A549 (cell line): ENCODE data around the gene CHRND. TPM values are rescaled to one million over a fixed set of nuclear protein-coding genes. Genes with fewer than 3 reads are reported as not detected.

Experiments used
- ATAC-seq, 2 experiments: fragments of 200-7000 bp in 1 of 2; fragments of >200 bp in 1 of 2; cut with Nextera tagmentation in 1 of 2; cut with Tn5 transposase in 1 of 2; 3 replicates each; pipeline versions ENCODE4 v1.8.0 to v1.9.1; 2018 to 2020; ENCODE audit warnings: mild to moderate bottlenecking in 1 of 2, moderate library complexity in 1 of 2
- CTCF ChIA-PET: fragments of 300-600 bp; sonication (Branson Sonifier 250); formaldehyde crosslinking; extraction: SDS; loops from one replicate; lab custom pipeline; 2021; ENCODE audit warnings: antibody characterized with exemption, inconsistent platforms; lab: Yijun Ruan, JAX
- POLR2A ChIA-PET: fragments of 350-600 bp; formaldehyde crosslinking; extraction: SDS; loops from one replicate; lab custom pipeline; 2021; ENCODE audit warnings: antibody characterized with exemption, inconsistent platforms; lab: Yijun Ruan, JAX
- DNase-seq, 2 experiments: peaks; one replicate each; pipeline versions ENCODE4 v3.0.0 to v3.0.0-alpha.2; 2011 to 2016; ENCODE audit warnings: low read depth in 1 of 2, low spot score in 1 of 2
- FAIRE-seq: peaks from 2 replicates; lab custom pipeline; 2011; peaks lifted over from hg19 to GRCh38; lab: Jason Lieb, UNC
- H3K27ac ChIP-seq, 2 experiments: fragments of >200 bp; sonication (Bioruptor Twin); formaldehyde crosslinking; 3 replicates each; pipeline ENCODE4 v1.5.1; 2016 to 2017
- H3K4me1 ChIP-seq: fragments of >200 bp; sonication (Bioruptor Twin); formaldehyde crosslinking; 3 replicates; pipeline ENCODE4 v1.6.1; 2016
- H3K4me2 ChIP-seq: fragments of >200 bp; sonication (Bioruptor Twin); formaldehyde crosslinking; 3 replicates; pipeline ENCODE4 v1.6.1; 2016
- H3K4me3 ChIP-seq: fragments of >200 bp; sonication (Bioruptor Twin); formaldehyde crosslinking; 3 replicates; pipeline ENCODE4 v1.5.1; 2016
- H3K9me3 ChIP-seq: fragments of >200 bp; sonication (Bioruptor Twin); formaldehyde crosslinking; 3 replicates; pipeline ENCODE4 v1.6.1; 2016
- CHD2 ChIP-seq: fragments of 150-350 bp; IDR thresholded peaks from 2 replicates; pipeline ENCODE4 v1.6.1; 2014; ENCODE audit warnings: low read length; ENCODE audit not compliant: partially characterized antibody
- EHMT2 ChIP-seq: fragments of 200-600 bp; sonication (generic); IDR thresholded peaks from 2 replicates; pipeline ENCODE4 v1.6.1; 2016; ENCODE audit warnings: antibody characterized with exemption, low read depth, mild to moderate bottlenecking, moderate library complexity
- EP300 ChIP-seq, 2 experiments: fragments of >200 bp; sonication (Bioruptor Twin); formaldehyde crosslinking; IDR thresholded peaks; 2 replicates in 1 of 2; 3 replicates in 1 of 2; pipeline ENCODE4 v1.6.1; 2016 to 2017
- FOSB ChIP-seq: fragments of 250-450 bp; sonication (Bioruptor Pico); IDR thresholded peaks from 2 replicates; pipeline ENCODE4 v1.5.0; 2020; ENCODE audit warnings: mild to moderate bottlenecking, moderate library complexity
- FOXS1 ChIP-seq: fragments of 250-450 bp; sonication (Bioruptor Pico); IDR thresholded peaks from 2 replicates; pipeline ENCODE4 v1.5.0; 2020; ENCODE audit warnings: mild to moderate bottlenecking, moderate library complexity
- GATA3 ChIP-seq: IDR thresholded peaks from 2 replicates; pipeline ENCODE4 v1.6.1; 2012; ENCODE audit warnings: borderline replicate concordance
- HOXA7 ChIP-seq: fragments of 250-450 bp; sonication (Bioruptor Pico); IDR thresholded peaks from 2 replicates; pipeline ENCODE4 v1.5.0; 2020; ENCODE audit warnings: mild to moderate bottlenecking, moderate library complexity
- HOXB5 ChIP-seq: fragments of 250-450 bp; sonication (Bioruptor Pico); IDR thresholded peaks from 2 replicates; pipeline ENCODE4 v1.5.0; 2020; ENCODE audit warnings: mild to moderate bottlenecking, moderate library complexity
- MAFK ChIP-seq: fragments of 450-650 bp; IDR thresholded peaks from 2 replicates; pipeline ENCODE4 v1.6.1; 2014; ENCODE audit not compliant: partially characterized antibody
- NFE2L2 ChIP-seq: fragments of 150-350 bp; conservative IDR thresholded peaks from 2 replicates; pipeline ENCODE4 v1.6.1; 2014; ENCODE audit warnings: low read length
- NR3C1 ChIP-seq: fragments of >200 bp; sonication (Bioruptor Twin); formaldehyde crosslinking; IDR thresholded peaks from 3 replicates; pipeline ENCODE4 v1.6.1; 2017
- POLR2A ChIP-seq: IDR thresholded peaks from 2 replicates; pipeline ENCODE4 v1.6.1; 2012; ENCODE audit warnings: mild to moderate bottlenecking, low read length
- POLR2AphosphoS2 ChIP-seq: conservative IDR thresholded peaks from 2 replicates; pipeline ENCODE4 v1.6.1; 2012; ENCODE audit warnings: low read length, improper control_type of control experiment, inconsistent platforms
- RAD21 ChIP-seq, 2 experiments: fragments of >200 bp in 1 of 2; sonication (Bioruptor Twin) in 1 of 2; formaldehyde crosslinking in 1 of 2; IDR thresholded peaks in 1 of 2; conservative IDR thresholded peaks in 1 of 2; 2 replicates in 1 of 2; 3 replicates in 1 of 2; pipeline ENCODE4 v1.6.1; 2012 to 2018; ENCODE audit warnings: inconsistent platforms in 1 of 2
- RARB ChIP-seq: fragments of 250-450 bp; sonication (Bioruptor Pico); IDR thresholded peaks from 2 replicates; pipeline ENCODE4 v1.8.0; 2021; ENCODE audit warnings: mild to moderate bottlenecking, moderate library complexity
- RFX5 ChIP-seq: fragments of 450-650 bp; IDR thresholded peaks from 2 replicates; pipeline ENCODE4 v1.7.1; 2014; ENCODE audit warnings: antibody characterized with exemption, mild to moderate bottlenecking, moderate library complexity
- SMC3 ChIP-seq: fragments of >200 bp; sonication (Bioruptor Twin); formaldehyde crosslinking; IDR thresholded peaks from 3 replicates; pipeline ENCODE4 v1.6.1; 2018; ENCODE audit warnings: inconsistent platforms
- ZC3H11A ChIP-seq: fragments of 450-650 bp; IDR thresholded peaks from 2 replicates; pipeline ENCODE4 v1.6.1; 2014; ENCODE audit warnings: antibody characterized with exemption, mild to moderate bottlenecking
- ZFP36 ChIP-seq: fragments of 450-650 bp; IDR thresholded peaks from 2 replicates; pipeline ENCODE4 v1.6.1; 2014; ENCODE audit warnings: borderline replicate concordance; ENCODE audit not compliant: partially characterized antibody
- WGBS: methylation state at CpG from one replicate; pipeline ENCODE4 v1.1.6; 2017; ENCODE audit errors: missing lambda C conversion rate; 5-methylcytosine and 5-hydroxymethylcytosine counted together
- polyA plus RNA-seq, 4 experiments: library from polyadenylated mRNA; depleted of rRNA in 3 of 4; stranded (reverse); fragments of >200 nt; fragmentation: RNase III in 1 of 4; extraction: RNeasy Plus Mini Kit Qiagen cat#74134 plus additional on column Dnase treatment in 1 of 4; gene quantifications; 2 replicates in 3 of 4; 3 replicates in 1 of 4; pipeline ENCODE4 v1.2.3, GENCODE V29; 2011 to 2017
- TF ChIP-seq, protein P1 (sequence below): IDR thresholded peaks from 2 replicates; pipeline ENCODE4 v1.6.1; 2012
- TF ChIP-seq, protein P2 (sequence below): fragments of >200 bp; sonication (Bioruptor Twin); formaldehyde crosslinking; IDR thresholded peaks from 2 replicates; pipeline ENCODE4 v1.6.1; 2016
- TF ChIP-seq, protein P3 (sequence below): fragments of 250-450 bp; sonication (Bioruptor Pico); IDR thresholded peaks from 2 replicates; pipeline ENCODE4 v1.5.0; 2021; ENCODE audit warnings: mild to moderate bottlenecking, moderate library complexity, borderline replicate concordance
- TF ChIP-seq, protein P4 (sequence below): IDR thresholded peaks from 2 replicates; pipeline ENCODE4 v1.6.1; 2012

The CHRND gene
- polyA plus RNA-seq, 2 of the 4 experiments (the other 2 are of a cell fraction) = not detected

DNA sequence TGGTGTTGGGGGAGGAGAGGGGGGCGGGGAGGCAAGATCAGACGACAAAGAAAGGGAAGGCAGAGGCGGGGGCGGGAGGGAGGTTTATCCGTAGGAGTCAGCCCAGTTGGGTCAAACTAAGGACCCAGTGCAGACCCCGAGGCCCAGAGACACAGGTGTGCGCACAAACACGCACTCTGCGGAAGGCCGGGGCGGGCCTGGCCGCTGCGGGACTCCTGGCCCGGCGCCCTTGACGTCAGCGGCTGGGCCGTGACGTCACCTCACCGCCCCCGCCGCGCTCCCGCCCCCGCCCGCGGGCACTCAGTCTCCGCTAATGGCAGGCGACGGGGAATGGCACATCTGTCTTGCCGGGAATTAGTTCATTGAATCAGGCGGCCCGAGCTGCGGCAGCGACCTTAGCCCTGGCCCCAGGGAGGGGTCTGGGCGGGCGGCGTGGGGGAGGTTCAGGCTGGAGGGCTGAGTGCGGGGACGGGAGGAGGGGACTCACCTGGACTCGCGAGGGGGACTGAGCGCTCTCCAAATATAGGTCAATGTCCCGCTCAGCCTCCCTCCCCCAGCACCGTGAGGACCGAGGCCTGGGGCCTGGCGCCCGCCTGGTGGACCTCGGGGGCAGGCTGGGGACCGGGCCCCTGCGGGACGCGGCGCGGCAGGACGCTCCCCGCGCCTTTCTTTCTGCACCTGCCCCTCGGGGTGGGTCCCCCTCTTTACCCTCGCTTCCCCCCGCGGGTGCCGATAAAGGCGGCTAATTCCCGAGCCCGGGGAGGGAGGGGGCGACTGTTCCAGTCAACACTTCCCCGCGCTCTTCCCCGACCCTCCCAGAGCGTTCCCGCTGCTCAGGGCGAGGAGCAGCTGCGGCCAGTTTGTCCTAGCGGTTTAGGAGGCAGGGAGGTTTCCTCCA is 22.8 kb upstream of the CHRND start:
- ATAC-seq (peak in 1 of 2 experiments; percentile 41; a peak in 3 of 6 replicates), DNase-seq (peak; percentile 28 to 46), FAIRE-seq (no peak)
- WGBS = 77% methylated on average over 39 of the region's 75 CpGs
- Histone ChIP-seq H3K4me2 (peak overlapping the region; percentile 97), H3K4me3 (peak overlapping the region; percentile 43), H3K27ac (peak overlapping the region; percentile 58 to 85), H3K9me3 (no peaks in the 10 kb centered on the region), H3K4me1 (peaks cover 24% of the 10 kb centered on the region)
- CTCF ChIA-PET = interaction anchor here (0.7 to 1.4 kb wide), 2 partner anchors 56 to 84 kb away, joined by 3 to 5 read pairs; no protein-coding TSS in a partner anchor
- TF ChIP-seq, protein P1, sequence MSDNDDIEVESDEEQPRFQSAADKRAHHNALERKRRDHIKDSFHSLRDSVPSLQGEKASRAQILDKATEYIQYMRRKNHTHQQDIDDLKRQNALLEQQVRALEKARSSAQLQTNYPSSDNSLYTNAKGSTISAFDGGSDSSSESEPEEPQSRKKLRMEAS = no peak
- no peak for TF ChIP-seq RARB
- no peak for TF ChIP-seq SMC3
- no peak for TF ChIP-seq RAD21 (conservative IDR thresholded peaks at IDR 0.05 in 1 of 2, IDR thresholded peaks at IDR 0.05 in 1 of 2)
- TF ChIP-seq FOXS1 (CRISPR knock-in tag) = no peak
- no peak for TF ChIP-seq ZC3H11A
- no peak for TF ChIP-seq GATA3
- TF ChIP-seq NR3C1 = no peak
- POLR2A ChIA-PET = no interaction called here

DNA sequence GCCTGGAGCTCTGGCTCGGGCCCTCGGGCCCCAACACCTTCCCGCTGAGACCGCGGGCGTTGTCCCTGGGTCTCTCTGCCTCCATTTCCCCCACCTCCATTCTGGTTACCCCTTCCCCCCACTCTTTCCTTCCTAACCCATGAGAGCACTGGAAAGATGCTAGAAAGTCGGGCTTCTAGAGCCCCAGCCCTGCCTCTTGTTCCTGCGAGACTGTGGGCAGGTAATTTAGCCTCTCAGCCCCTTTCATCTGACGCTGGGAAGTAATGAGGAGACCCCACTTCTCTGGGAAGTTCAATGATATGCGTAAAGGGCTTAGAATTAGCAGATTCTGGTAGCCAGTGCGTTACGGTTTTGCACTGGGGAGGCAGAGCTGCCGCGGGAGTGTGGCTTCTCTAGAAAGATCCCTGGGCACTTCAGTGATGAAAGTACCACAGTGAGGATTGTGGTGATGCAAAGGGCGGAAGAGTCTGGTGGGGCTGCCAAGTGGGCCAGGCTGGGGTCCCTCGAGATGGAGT is 22.1 kb upstream of the CHRND start:
- FAIRE-seq (no peak), ATAC-seq (no peak), DNase-seq (no peak)
- ChIA-PET CTCF (interaction anchor here (0.7 to 1.4 kb wide), 4 partner anchors 18 to 85 kb away, joined by 3 to 5 read pairs (median 4); no protein-coding TSS in a partner anchor), POLR2A (no interaction called here)
- TF ChIP-seq CHD2 = no peak
- TF ChIP-seq HOXB5 = no peak
- TF ChIP-seq NFE2L2 = no peak
- TF ChIP-seq EP300 (IDR thresholded peaks at IDR 0.05) = no peak
- Histone ChIP-seq H3K27ac (peak overlapping the region in 1 of 2 experiments; percentile 85; a peak in 2 of 6 replicates), H3K4me1 (peaks cover 24% of the 10 kb centered on the region), H3K9me3 (no peaks in the 10 kb centered on the region), H3K4me3 (no peak overlapping the region), H3K4me2 (no peak overlapping the region; the same call in 2 of the 3 replicates)
- 86% methylated on average over 16 of the region's 16 CpGs for WGBS

DNA sequence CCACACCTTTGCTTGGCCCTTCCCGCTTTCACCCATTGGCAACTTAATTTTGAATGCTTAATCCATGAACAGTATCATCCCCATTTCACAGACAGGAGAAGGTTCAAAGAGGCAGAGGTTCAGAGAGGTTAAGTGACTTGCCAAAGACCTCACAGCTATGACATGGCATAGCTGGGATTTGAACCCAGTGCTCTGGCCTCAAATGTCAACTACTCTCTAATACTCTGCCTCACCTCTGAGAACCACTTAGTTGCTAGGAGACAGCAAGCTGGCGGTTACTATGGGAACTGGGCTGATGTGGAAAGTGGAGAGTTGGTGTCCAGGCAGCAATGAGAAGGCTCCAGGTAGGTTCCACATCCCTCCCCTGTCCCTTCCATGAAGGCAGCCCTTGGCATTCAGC is 21.5 kb upstream of the CHRND start:
- 89% methylated on average over 2 of the region's 2 CpGs for WGBS
- no peak overlapping the region for H3K4me2 ChIP-seq
- TF ChIP-seq RFX5 = no peak
- TF ChIP-seq FOSB = no peak
- TF ChIP-seq, protein P2, sequence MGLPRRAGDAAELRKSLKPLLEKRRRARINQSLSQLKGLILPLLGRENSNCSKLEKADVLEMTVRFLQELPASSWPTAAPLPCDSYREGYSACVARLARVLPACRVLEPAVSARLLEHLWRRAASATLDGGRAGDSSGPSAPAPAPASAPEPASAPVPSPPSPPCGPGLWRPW = no peak
- TF ChIP-seq EP300 (IDR thresholded peaks at IDR 0.05) = no peak
- TF ChIP-seq ZFP36 = peak; percentile 15
- no peak for TF ChIP-seq RARB
- peak in 1 of 2 experiments; percentile 41 for DNase-seq
- H3K27ac ChIP-seq = no peak overlapping the region
- no peaks in the 10 kb centered on the region for H3K9me3 ChIP-seq
- CTCF ChIA-PET = interaction anchor here (0.7 to 1.4 kb wide), 3 partner anchors 17 to 57 kb away, joined by 3 to 5 read pairs (median 4); no protein-coding TSS in a partner anchor
- H3K4me1 ChIP-seq = peaks cover 24% of the 10 kb centered on the region
- H3K4me3 ChIP-seq = no peak overlapping the region
- no peak for ATAC-seq
- FAIRE-seq = no peak
- POLR2A ChIA-PET = no interaction called here

DNA sequence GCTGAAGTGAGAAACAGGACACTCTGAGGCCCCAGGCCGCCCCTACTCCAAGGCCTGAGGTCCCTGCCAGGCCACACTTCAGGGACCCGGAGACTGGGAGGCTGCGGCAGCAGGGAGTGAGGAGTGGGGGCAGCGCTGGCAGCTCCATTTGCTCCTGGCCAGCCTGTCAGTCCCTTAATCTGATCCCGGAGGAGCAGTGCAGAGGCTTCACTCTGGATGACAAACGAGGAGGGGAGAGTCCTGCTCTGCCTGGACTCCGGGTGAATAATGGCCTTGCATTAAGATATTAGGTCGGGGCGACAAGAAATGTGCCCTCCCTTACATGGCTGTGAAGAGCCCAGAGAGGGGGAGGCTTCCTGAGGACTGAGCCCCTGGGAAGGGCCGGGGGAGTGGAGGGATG is 20.1 kb upstream of the CHRND start:
- no peak overlapping the region for H3K4me2 ChIP-seq
- H3K27ac ChIP-seq = no peak overlapping the region
- 68% methylated on average over 6 of the region's 10 CpGs for WGBS
- TF ChIP-seq, protein P3, sequence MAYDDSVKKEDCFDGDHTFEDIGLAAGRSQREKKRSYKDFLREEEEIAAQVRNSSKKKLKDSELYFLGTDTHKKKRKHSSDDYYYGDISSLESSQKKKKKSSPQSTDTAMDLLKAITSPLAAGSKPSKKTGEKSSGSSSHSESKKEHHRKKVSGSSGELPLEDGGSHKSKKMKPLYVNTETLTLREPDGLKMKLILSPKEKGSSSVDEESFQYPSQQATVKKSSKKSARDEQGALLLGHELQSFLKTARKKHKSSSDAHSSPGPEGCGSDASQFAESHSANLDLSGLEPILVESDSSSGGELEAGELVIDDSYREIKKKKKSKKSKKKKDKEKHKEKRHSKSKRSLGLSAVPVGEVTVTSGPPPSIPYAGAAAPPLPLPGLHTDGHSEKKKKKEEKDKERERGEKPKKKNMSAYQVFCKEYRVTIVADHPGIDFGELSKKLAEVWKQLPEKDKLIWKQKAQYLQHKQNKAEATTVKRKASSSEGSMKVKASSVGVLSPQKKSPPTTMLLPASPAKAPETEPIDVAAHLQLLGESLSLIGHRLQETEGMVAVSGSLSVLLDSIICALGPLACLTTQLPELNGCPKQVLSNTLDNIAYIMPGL (CRISPR knock-in tag) = no peak
- TF ChIP-seq POLR2A (no peak), EHMT2 (no peak), POLR2AphosphoS2 (no peak), HOXA7 (no peak), MAFK (no peak), ZFP36 (no peak)
- TF ChIP-seq, protein P4, sequence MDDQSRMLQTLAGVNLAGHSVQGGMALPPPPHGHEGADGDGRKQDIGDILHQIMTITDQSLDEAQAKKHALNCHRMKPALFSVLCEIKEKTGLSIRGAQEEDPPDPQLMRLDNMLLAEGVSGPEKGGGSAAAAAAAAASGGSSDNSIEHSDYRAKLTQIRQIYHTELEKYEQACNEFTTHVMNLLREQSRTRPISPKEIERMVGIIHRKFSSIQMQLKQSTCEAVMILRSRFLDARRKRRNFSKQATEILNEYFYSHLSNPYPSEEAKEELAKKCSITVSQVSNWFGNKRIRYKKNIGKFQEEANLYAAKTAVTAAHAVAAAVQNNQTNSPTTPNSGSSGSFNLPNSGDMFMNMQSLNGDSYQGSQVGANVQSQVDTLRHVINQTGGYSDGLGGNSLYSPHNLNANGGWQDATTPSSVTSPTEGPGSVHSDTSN = no peak
- FAIRE-seq = no peak
- H3K4me1 ChIP-seq = peaks cover 24% of the 10 kb centered on the region
- CTCF ChIA-PET = interaction anchor here (1.0 kb wide), 1 partner anchor 66 kb away, joined by 3 read pairs; no protein-coding TSS in a partner anchor
- POLR2A ChIA-PET = no interaction called here
- ATAC-seq = peak in 1 of 2 experiments; percentile 9; a peak in 2 of 6 replicates
- no peak overlapping the region for H3K4me3 ChIP-seq
- H3K9me3 ChIP-seq = no peaks in the 10 kb centered on the region
- no peak for DNase-seq
